CD4-positive, alpha-beta T cell treated with Interleukin-21 for 1 hour (primary cell): ENCODE results near the gene FARP1.

Source experiments
- DNase-seq: peaks from one replicate; pipeline ENCODE4 v3.0.0-alpha.2; 2020

FARP1 gene

GRCh38 chr13:98232456-98232855 lies 89.6 kb downstream of the FARP1 start:
- no peak for DNase-seq

- DNase-seq: no peak
Measured at GRCh38 chr13:98233127-98233526, 90.2 kb downstream of the FARP1 start.

GRCh38 chr13:98234348-98234747 lies 91.5 kb downstream of the FARP1 start:
- DNase-seq: no peak

GRCh38 chr13:98236197-98236596 lies 93.3 kb downstream of the FARP1 start:
- no peak for DNase-seq

- no peak for DNase-seq
Measured at GRCh38 chr13:98237331-98237730, 94.4 kb downstream of the FARP1 start.

GRCh38 chr13:98239162-98240076 lies 96.5 kb downstream of the FARP1 start:
- no peak for DNase-seq

- no peak for DNase-seq
Measured at GRCh38 chr13:98240135-98240534, 97.2 kb downstream of the FARP1 start.

- DNase-seq: no peak
Measured at GRCh38 chr13:98240974-98241373, 98.1 kb downstream of the FARP1 start.

- DNase-seq: no peak
Measured at GRCh38 chr13:98241976-98242375, 99.1 kb downstream of the FARP1 start.

- DNase-seq: no peak
Measured at GRCh38 chr13:98242403-98242802, 99.5 kb downstream of the FARP1 start.

GRCh38 chr13:98243929-98244272 lies 101.0 kb downstream of the FARP1 start:
- no peak for DNase-seq

- no peak for DNase-seq
Measured at GRCh38 chr13:98246538-98247172, 103.8 kb downstream of the FARP1 start.

- no peak for DNase-seq
Measured at GRCh38 chr13:98251708-98252107, 108.8 kb downstream of the FARP1 start.

- no peak for DNase-seq
Measured at GRCh38 chr13:98252931-98253470, 110.1 kb downstream of the FARP1 start.

GRCh38 chr13:98253526-98253925 lies 110.6 kb downstream of the FARP1 start:
- no peak for DNase-seq

- no peak for DNase-seq
Measured at GRCh38 chr13:98254513-98254912, 111.6 kb downstream of the FARP1 start.

- DNase-seq: no peak
Measured at GRCh38 chr13:98258226-98258625, 115.3 kb downstream of the FARP1 start.

- no peak for DNase-seq
Measured at GRCh38 chr13:98260357-98261164, 117.7 kb downstream of the FARP1 start.

GRCh38 chr13:98261165-98261702 lies 118.3 kb downstream of the FARP1 start:
- no peak for DNase-seq

- no peak for DNase-seq
Measured at GRCh38 chr13:98262292-98262691, 119.4 kb downstream of the FARP1 start.

GRCh38 chr13:98263841-98264240 lies 120.9 kb downstream of the FARP1 start:
- no peak for DNase-seq

GRCh38 chr13:98264877-98265276 lies 122.0 kb downstream of the FARP1 start:
- DNase-seq: no peak
